Measurements from ENCODE around the gene ADARB2.
"Not testable (repeated sequence)": the region's sequence is repeated elsewhere in the genome, so short reads cannot be mapped to it uniquely, and the experiment has no call there.

ADARB2 gene

GRCh38 chr10:1160561-1161314 lies 576.6 kb downstream of the ADARB2 start:
- Histone ChIP-seq H3K4me3 (replicated peaks; ENCODE audit: insufficient read depth, low read length) (no peak overlapping the region), H3K27me3 (ENCODE audit: insufficient read depth, poor library complexity, severe bottlenecking) (no peaks in the 10 kb centered on the region), H3K27ac (replicated peaks) (no peak overlapping the region)
- DNase-seq (ENCODE audit: low read depth in 1 of 2, low spot score in 1 of 2): no peak
- TF ChIP-seq CTCF (IDR thresholded peaks at IDR 0.05; ENCODE audit: insufficient read depth, low read length) (no peak), GABPA (IDR thresholded peaks at IDR 0.05; ENCODE audit: low read depth) (no peak), SPI1 (IDR thresholded peaks at IDR 0.05; ENCODE audit: borderline replicate concordance, low read depth) (no peak), POLR2AphosphoS5 (IDR thresholded peaks at IDR 0.05; ENCODE audit: low read depth) (no peak), REST (IDR thresholded peaks at IDR 0.05; ENCODE audit: insufficient replicate concordance, low read depth) (no peak)

GRCh38 chr10:1159131-1160061 lies 577.9 kb downstream of the ADARB2 start:
- no peak overlapping the region for H3K27ac ChIP-seq (replicated peaks)
- TF ChIP-seq REST (IDR thresholded peaks at IDR 0.05; ENCODE audit: insufficient replicate concordance, low read depth): no peak
- no peak for TF ChIP-seq CTCF (IDR thresholded peaks at IDR 0.05; ENCODE audit: insufficient read depth, low read length)
- no peak for TF ChIP-seq SPI1 (IDR thresholded peaks at IDR 0.05; ENCODE audit: borderline replicate concordance, low read depth)
- no peak for TF ChIP-seq GABPA (IDR thresholded peaks at IDR 0.05; ENCODE audit: low read depth)
- TF ChIP-seq POLR2AphosphoS5 (IDR thresholded peaks at IDR 0.05; ENCODE audit: low read depth): no peak
- DNase-seq (ENCODE audit: low read depth in 1 of 2, low spot score in 1 of 2): no peak
- H3K27me3 ChIP-seq (ENCODE audit: insufficient read depth, poor library complexity, severe bottlenecking): no peaks in the 10 kb centered on the region
- no peak overlapping the region for H3K4me3 ChIP-seq (replicated peaks; ENCODE audit: insufficient read depth, low read length)

GRCh38 chr10:1158536-1158935 lies 578.8 kb downstream of the ADARB2 start:
- not testable (repeated sequence) for DNase-seq (ENCODE audit: low read depth in 1 of 2, low spot score in 1 of 2); H3K4me3 ChIP-seq (replicated peaks; ENCODE audit: insufficient read depth, low read length); H3K27ac ChIP-seq (replicated peaks); H3K27me3 ChIP-seq (ENCODE audit: insufficient read depth, poor library complexity, severe bottlenecking)

GRCh38 chr10:1158066-1158465 lies 579.3 kb downstream of the ADARB2 start:
- no peak overlapping the region for H3K27ac ChIP-seq (replicated peaks)
- H3K27me3 ChIP-seq (ENCODE audit: insufficient read depth, poor library complexity, severe bottlenecking): no peaks in the 10 kb centered on the region
- TF ChIP-seq POLR2AphosphoS5 (IDR thresholded peaks at IDR 0.05; ENCODE audit: low read depth) (no peak), GABPA (IDR thresholded peaks at IDR 0.05; ENCODE audit: low read depth) (no peak), REST (IDR thresholded peaks at IDR 0.05; ENCODE audit: insufficient replicate concordance, low read depth) (no peak), CTCF (IDR thresholded peaks at IDR 0.05; ENCODE audit: insufficient read depth, low read length) (no peak), SPI1 (IDR thresholded peaks at IDR 0.05; ENCODE audit: borderline replicate concordance, low read depth) (no peak)
- DNase-seq (ENCODE audit: low read depth in 1 of 2, low spot score in 1 of 2): no peak
- H3K4me3 ChIP-seq (replicated peaks; ENCODE audit: insufficient read depth, low read length): no peak overlapping the region

All from HL-60 (cell line).